ENCODE results near the gene PTCH2.
A peak's percentile ranks its signal among the peaks of the same experiment; 100 is the strongest.
"Not testable (repeated sequence)": the region's sequence is repeated elsewhere in the genome, so short reads cannot be mapped to it uniquely, and the experiment has no call there.

PTCH2 gene

DNA sequence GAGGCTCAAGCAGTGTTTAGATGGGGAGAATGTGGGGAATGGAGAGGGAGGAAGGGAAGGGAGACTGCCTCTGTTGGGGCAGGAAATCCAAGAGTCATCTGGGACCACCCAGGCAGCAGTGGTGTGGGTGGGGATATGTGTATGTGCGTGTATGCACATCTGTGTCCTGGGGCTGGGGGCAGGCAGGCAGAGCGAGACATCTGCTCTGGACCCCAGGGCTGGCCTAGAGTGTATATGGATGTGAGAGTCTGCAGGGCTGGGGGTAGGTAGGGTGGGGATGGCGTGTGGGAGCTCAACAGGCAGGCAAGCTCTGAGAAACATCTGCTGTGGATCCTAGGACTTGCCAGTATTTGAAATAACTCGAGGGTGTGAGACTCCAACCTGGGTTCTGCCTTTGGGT lies 3.5 kb downstream of the PTCH2 start:
- no peak for DNase-seq

DNA sequence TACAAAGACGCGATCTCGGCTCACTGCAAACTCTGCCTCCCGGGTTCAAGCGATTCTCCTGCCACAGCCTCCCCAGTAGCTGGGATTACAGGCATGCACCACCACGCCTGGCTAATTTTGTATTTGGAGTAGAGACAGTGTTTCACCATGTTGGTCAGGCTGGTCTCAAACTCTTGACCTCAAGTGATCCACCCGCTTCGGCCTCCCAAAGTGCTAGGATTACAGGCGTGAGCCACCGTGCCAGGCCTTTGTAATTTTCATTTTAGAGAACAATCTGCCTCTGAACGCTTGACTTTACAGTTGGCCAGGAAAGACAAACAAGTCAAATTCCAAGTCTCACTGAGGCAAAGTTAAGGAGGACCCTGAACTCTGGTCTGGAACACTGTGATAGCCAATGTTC lies 4.8 kb downstream of the PTCH2 start:
- not testable (repeated sequence) for DNase-seq

DNA sequence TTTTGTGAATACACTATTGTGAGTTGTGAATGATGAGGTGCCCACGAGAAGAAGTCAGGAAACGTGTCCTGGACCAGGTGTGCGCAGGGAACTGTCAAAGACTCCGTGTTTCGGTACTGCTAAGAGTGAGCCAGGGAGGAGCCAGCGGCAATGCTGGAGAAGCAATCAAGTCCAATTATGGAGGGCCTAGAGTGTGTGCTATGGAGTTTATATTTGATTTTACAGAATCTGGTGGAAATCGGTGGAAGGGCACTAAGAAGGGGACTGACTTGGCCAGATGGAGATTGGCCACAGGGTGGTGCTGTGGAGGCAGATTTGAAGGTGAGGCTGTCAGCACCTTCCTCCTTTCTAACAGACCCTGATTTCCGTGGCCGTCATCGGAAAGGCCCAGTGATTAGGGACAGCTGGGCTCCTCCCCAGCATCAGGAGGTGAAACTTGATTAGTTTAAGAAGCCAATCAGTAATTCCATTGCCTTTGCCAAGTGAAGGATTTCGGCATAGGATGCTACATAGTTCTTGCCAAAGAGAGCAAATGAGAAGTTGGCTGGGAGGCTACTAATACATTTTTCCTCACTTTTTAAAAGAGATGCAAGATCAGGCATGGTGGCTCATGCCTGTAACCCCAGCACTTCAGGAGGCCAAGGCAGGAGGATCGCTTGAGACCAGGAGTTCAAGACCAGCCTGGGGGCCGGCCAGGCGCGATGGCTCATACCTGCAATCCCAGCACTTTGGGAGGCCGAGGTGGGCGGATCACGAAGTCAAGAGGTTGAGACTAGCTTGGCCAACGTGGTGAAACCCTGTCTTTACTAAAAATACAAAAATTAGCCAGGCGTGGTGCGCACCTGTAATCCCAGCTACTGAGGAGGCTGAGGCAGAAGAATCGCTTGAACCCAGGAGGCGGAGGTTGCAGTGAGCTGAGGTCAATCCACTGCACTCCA lies 7.0 kb downstream of the PTCH2 start:
- peak; percentile 72 to 89 for DNase-seq

DNA sequence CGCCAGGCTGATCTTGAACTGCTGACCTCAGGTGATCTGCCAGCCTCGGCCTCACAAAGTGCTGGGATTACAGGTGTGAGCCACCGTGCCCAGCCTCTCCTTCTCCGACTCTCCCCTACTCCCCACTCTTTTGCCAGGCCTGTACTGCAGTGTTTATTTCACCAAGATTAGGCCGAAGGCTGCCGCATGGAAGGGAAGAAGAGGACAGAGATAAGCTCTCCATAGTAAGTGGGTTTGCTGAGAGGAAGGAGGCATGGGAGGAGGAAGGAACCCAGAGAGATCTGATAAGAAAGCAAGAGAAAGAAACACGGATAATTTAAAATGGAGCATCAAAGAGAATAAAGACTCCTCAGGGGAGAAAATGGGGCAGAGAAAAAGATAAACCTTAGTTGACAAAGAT lies 8.7 kb downstream of the PTCH2 start:
- no peak for DNase-seq

DNA sequence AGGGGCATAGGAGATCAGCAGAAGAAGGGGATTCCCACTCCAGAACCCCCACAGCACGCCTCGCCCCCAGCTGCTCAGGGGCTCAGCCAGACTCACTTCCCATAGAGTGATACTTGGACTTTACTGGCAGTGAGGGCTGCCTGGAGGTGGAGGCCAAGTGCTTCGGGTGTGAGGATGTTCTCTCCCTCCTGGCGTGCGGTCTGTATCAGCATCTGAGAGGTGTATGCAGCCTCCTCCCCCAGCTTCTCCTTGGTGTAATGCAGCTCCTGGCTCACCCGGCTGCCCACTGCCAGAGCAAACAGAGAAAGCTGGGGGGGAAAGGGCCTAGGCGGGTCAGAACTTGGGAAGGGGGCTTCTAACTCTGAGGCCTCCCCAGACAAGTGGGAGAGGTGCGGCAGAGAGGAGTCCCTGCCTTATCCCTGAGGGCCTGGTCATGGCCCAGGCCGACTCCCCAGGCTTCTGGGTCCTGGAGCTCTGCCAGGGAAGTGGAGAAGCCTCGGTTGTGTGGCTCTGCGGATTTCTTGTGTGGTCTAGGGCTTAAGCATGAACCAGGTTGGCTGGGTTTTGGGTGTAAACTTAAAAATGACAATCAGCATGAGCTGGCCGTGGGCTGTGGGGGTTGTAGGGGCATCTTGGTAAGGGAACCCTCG lies 10.9 kb downstream of the PTCH2 start:
- no peak for DNase-seq

DNA sequence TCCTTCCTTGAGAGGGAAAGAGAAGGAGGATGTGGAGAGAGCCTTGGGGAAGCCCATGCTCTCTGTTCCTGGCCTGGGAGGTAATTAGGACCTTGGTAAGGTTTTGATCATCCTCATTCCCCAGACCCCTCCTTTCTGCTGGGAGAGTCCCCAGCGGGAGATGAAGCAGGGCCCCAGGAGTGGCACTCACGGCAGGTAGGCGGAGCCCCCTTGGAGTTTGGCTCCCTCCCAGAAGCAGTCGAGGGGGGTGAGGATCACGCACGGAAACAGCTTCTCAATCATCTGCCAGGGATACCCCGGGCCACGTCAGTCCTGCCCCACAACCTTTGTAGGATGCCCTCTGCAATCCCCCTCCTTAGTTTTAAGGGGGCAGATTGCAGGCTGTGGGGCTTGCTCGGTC lies 11.5 kb downstream of the PTCH2 start:
- DNase-seq = no peak

DNA sequence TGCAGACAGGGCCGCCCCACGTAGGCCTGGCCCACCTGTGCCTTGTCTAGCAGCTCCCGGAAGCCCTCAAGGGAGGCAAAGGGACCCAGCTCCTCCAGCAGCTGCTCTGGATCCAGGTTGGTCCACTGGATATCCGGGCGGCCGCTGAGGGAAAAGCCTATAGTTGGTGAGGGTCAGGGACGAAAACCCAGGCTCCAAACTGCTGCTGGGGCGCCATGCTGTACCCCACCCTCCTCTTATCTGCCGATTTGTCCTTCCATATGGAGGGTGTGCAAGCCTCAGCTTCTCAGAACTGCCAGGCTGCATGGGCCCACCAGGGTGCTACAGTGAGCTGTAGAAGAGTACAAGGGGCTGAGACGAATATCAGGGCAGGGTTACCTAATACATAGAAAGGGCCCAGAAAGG lies 12.2 kb downstream of the PTCH2 start:
- DNase-seq = peak; percentile 45 to 48

DNA sequence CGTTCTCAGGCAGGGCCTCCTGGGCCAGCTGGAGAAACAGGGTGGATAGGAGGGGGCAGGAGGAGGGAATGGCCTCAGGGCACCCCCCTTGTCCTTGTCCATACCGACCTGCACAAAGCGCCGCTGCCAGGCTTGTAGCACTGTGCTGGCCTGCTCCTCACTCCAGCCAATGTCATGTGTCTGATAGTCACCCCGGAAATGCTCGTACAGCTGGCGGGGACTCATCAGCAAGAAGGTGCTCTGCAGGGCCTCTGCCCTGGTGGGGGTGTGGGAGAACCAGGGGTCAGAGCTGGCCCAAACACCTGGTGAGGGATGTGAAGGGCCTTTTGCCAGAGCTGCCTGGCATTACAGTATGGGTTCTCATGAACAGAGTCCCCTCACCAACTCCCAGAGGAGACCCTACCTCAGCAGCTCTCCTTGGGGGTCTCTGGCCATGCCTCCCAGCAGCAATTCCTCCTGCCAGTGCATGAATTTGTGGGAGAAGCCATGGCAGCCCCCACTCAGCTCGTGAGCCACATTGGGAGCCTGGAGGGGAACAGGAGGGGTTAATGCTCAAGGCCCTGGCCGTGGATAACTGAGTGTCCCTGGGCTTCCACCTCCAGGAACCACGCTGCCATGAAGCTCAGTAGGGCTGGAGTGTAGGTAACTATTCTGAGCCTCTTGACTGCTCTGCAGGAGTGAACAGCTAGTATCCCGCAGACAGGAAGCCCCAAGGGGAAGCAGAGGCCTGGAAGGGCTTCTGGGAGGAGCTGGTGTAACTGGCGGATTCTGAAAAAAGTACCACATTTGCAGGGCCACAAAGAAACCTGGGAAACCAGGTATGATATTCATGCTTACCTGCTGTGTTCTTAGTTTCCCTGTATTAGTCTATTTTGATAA lies 13.3 kb downstream of the PTCH2 start:
- DNase-seq = peak; percentile 75 to 81

DNA sequence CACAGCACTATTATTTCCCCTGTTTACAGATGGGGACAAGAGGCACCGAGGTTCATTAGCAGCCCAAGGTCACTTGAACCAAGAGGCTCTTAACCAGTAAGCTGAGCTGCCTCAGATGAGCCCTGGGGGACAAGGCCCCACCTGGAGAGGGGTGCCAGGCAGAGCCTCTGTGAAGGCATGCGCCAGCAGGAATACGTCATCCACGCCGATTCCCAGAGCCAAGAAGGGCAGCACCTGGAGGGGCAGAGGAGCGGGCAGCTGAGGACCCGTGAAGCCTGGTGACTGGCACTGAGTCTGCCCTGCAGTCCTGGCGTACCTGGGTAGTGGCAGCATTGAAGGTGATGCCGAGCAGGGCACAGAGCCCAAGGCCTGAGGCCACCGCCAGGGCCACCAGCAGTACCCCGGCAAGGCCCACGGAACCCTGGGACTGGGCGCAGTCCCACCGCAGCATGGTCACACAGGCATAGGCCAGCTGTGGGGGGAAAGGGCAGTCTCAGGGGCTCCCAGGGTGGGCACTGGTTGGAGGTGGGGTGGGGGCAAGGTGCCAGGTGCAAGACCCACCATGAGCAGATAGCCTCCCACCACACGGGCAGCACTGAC lies 14.1 kb downstream of the PTCH2 start:
- DNase-seq = no peak

DNA sequence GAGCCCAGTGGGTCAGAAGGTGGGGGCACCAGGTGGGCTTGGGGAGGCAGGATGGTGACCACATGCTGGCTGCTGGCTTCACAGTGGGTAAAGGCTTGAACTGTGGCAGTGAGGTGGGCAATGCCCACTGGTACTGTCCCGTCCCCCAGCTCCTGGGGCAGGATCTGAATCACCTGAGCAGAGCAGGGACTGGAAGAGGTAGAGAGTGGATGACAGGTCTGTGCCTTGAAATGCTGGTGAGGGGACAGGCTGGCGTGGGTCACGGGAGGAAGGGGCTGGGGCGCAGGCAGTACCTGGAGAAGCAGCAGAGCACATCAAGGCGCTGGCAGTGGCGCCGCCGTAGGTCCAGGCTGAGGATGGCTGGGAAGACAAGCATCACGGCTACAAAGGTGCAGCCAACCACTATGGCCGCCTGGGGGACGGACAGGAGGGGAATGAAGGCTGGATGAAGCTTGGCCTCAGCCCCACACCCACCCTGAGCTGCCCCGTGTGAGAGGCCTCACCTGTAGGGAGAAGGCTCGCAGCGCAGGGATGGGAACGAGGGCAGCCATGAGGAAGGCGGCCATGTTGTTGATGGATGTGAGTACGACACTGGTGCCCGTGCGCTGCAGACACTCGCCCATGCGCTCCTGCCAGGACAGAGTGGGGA lies 14.9 kb downstream of the PTCH2 start:
- no peak for DNase-seq

DNA sequence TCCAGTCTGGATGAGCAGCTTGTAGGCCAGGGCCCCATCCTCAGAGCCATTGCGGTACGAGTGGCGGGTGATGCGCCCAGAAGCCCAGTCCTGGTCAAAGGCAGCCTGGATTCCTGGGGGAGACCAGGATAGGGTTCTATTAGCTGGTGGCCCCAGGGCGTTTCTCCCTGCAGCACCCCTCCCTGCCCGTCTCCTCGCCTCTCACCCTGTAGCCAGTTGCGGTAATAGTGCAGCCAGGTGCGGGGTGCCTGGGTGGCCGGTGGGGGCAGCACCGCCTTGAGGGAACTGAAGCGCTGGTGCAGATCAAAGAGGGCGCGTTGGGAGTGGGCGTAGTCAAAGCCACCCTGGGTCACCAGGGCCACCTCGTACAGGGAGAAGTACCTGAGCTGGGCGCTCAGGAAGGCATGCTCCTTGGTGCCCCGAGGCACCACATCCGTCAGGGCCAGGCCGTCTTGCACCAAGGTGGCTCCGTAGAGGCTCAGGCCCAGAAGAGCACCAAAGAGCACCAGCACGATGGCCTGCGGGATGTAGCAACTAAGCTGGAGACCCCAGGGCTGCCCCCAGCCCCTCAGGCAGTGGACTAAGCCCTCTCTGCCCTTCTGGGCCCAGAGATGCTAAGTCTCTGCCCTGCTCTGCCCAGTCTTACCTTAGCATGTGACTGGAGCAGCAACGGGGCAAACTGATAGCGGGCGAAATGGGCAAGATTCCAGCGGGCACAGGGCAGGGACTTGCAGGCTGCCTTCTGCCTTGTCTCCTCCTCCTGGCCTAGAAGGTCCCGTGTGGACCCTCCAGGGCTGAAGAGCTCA lies 15.7 kb downstream of the PTCH2 start:
- DNase-seq = no peak

DNA sequence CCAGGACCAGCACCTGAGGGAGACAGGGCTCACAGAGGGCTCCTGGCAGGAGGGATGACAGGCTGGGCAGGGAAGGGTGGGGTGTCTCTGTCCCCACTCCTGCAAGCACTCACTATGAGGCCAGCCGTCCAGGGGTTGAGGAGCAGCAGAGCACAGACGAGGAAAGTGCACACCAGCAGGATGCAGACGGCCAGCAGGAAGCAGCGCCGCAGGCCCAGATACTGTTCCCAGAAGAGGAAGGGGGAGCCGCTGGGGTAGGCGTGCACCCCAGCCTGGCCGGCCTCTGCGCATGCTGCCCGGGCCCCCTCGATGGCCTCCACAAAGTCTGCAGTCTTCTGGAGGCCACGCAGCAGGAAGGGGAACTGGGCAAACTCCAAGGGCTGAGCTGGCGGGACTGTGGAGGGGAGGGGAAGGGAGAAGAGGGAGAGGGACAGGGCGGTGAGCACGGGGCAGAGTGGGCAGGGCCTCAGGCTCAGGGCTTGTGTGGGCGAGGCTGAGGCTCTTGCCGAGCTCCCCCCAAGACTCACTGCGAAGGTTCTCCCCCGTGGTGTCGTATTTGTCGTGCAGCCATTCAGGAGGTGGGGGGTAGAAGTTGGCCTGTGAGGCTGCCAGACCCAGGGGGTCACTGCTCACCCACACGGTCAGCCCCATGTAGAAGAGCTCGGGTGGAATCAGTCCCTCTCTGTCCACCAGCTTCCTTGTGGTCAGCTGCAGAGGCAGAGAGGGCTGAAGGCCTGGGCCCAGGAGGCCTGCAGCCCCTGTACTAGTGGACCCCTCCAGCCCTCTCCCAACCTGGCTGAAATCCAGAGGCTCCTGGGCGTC lies 16.5 kb downstream of the PTCH2 start:
- peak; percentile 94 for DNase-seq

DNA sequence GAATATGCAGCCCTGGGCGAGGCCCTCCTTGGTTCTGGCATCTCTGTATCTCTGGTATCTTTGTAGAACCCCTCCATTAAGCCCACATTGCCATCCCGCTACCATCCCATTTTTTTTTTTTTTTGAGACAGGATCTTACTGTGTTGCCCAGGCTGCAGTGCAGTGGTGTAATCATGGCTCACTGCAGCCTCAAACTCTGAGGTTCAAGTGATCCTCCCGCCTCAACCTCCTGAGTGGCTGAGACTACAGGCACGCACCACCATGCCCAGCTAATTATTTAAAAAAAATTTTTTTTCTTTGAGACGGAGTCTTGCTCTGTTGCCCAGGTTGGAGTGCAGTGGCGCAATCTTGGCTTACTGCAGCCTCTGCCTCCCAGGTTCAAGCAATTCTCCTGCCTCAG lies 18.7 kb downstream of the PTCH2 start:
- DNase-seq = not testable (repeated sequence)

DNA sequence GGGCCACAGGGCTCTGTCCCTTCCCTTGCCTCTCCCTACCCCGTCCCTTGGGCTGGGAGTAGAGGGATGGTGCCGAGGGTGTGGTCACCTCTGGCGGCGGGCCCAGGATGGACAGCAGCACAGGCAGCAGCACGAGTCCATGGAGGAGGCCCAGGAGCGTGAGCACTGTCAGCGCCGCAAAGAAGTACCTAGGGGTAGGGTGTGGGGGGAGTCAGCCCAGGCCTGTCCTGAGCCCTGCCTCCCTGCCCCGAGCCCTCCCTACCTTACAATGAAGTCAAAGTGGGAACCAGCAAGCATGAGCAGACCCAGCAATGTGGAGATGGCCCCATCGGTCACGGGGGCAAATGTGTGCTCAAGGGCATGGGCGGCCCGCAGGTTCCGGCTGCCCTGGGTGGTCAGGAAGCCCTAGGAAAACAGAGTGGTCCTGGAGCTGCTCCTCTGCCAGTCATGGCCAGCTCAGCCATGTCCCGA lies 20.0 kb downstream of the PTCH2 start:
- no peak for DNase-seq

DNA sequence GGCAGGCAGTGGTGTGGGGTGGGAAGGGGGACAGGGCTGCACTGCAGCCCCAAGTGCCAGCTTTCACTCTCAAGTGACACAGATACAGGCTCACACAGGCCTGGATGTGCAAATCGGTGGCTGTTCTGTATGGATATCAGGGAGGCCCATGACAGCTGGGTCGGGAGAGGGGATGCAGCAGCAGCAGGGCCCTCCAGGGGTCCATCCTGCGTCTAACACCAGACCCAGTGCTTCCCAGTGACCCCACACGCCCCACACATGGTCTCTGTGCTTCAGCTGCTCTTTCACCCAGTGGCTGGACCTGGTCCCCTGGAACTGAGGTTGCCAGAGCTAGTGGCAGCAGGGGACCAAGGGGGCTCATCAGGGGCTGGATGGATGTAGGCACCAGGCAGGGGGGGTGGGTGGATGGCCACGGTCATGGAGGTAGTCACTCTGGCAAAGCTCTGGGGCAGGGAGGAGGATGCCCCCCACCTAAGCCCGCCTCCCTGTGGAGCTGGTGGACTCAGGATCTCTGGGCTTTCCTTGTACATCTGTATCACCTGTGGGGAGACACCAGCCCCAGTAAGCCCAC lies 20.8 kb downstream of the PTCH2 start:
- no peak for DNase-seq

DNA sequence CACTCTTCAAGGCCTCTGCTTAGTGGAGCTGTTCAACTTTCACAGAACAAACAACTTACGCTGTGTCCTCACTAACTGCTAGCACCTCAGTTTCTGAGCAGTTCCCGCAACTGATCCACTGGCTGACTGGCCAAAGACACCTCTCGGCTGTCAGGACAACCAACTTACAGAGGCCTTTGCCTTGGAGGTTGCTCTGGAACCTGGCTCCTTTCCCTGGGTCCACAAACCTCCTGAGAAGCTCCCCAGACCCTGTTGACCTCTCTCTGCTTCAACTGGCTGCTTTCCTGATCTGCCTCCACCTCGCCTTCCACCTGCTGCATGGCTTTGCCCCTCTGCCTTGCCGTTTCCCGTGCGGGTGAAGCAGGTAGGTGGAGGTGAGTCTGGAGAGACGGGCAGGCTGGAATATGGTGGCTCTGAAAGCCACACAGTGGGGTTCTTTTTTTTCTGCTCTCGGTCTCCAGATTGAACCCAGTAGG lies 21.8 kb downstream of the PTCH2 start:
- DNase-seq = no peak

DNA sequence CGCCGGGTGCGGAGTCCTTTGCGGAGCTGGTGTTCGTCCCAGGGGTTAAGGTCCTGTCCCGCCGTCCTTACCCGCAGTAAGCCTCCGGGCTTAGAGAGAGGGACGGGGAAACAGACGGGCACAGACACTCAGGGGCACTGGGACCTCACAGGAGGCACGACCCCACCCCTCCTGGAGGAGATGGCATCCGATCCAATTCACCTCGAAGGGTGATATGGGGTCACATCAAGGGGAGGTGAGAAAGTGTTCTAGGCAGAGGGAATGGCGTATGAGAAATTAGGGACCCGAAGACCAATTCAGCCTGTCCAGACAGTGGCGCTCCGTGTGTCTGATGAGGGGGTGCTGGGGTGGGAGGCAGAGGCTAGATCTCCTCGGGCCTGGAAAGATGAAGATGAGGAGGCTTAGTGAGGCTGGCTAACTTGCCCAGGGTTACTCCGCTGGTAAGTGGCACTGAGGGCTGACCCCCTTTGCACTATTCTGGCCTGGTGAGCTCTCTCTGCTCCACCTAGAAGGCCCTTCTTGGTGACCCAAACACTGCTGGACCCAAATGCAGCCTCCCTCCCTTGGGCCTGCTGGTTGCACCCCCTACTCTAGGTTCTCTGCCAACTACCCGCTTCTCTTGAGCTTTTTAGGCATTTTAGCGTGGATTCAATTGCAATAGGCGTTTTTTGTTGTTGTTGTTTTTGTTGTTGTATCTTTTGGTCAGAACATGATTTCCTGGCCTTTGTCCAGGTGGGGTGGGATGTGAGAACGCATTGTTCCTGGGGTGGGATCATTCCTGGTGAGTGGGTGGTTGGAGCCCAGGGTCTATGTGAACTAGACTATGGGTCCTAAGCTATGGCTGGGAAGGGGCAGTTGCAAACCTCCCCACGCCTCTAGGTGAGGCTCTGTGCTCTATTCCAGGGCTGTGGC lies 22.5 kb downstream of the PTCH2 start:
- no peak for DNase-seq

DNA sequence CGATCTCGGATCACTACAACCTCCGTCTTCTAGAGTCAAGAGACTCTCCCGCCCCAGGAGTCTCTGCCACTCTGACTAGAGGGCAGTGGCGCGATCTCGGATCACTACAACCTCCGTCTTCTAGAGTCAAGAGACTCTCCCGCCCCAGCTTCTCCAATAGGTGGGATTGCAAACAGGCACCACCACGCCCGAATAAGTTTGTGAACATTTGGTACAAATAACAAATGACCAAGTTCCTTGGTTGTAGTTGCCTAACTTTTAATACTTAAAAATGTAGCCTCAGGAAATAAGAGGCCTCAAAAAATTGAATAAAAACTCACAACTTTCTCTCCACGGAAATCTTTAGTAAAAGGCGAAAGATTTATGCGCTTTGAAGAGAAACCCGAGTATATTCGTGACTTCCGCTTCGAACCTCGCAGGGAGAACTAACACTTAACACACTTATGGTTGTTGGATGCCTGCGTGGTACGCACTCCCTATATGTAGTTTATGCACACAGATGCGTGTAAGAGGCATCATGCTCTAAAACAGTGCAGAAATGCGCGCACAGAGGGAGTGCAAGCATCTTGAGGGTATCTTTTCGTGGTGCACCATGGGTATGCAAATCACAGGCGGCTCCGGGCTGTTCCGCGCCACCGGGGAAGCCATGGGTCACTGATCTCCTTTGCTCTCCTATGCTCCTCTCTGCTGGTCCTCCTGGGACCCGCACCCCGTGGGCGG lies 23.3 kb downstream of the PTCH2 start:
- DNase-seq = peak; percentile 89 to 91

Measured in Kasumi-1 (cell line).